ENCODE measurements around the gene E4F1.

- no peak for TF ChIP-seq EZH2 (IDR thresholded peaks at IDR 0.05; ENCODE audit: borderline replicate concordance, low read depth, low read length, poor library complexity, severe bottlenecking)
- TF ChIP-seq CTCF (conservative IDR thresholded peaks at IDR 0.05; ENCODE audit: low read depth, low read length) = no peak
Observed at GRCh38 chr16:2282262-2282661, 58.9 kb downstream of the E4F1 start.
